IMR-90 (cell line): ENCODE measurements around the gene NUBP1. TPM values are rescaled to one million over a fixed set of nuclear protein-coding genes. Genes with fewer than 3 reads are reported as not detected.

Source experiments
- ATAC-seq: fragments of 200-7000 bp; cut with Tn5 transposase; 2 replicates; pipeline ENCODE4 v1.9.1; 2020; ENCODE audit warnings: low read depth, mild to moderate bottlenecking, moderate library complexity
- BruUV-seq: library from RNA; stranded (reverse); fragments of 400-500 nt; replicated peaks from 2 replicates; lab custom pipeline; 2021; lab: Mats Ljungman, UMichigan
- CTCF ChIA-PET: fragments of 300-600 bp; formaldehyde crosslinking; extraction: SDS; loops from one replicate; lab custom pipeline; 2021; ENCODE audit warnings: antibody characterized with exemption; lab: Yijun Ruan, JAX
- POLR2A ChIA-PET: fragments of 300-600 bp; sonication (Branson Sonifier 250); formaldehyde crosslinking; loops from one replicate; lab custom pipeline; 2022; ENCODE audit warnings: antibody characterized with exemption; ENCODE audit not compliant: unreplicated experiment; lab: Charles Lee
- DNase-seq: peaks from one replicate; pipeline ENCODE4 v3.0.0; 2013
- H2AFZ ChIP-seq: replicated peaks from 2 replicates; pipeline ENCODE3; 2013; ENCODE audit warnings: low read length, mild to moderate bottlenecking; ENCODE audit not compliant: poor library complexity
- H2AK5ac ChIP-seq: 2 replicates; pipeline ENCODE4 v1.6.1; 2013; ENCODE audit warnings: low read depth, low read length, inconsistent platforms
- H2AK9ac ChIP-seq: replicated peaks from 2 replicates; pipeline ENCODE3; 2013; ENCODE audit warnings: mild to moderate bottlenecking, low read depth, low read length, moderate library complexity; ENCODE audit not compliant: poor library complexity
- H2BK120ac ChIP-seq: 2 replicates; pipeline ENCODE4 v1.6.1; 2013; ENCODE audit warnings: low read depth, low read length, inconsistent platforms
- H2BK15ac ChIP-seq: 3 replicates; pipeline ENCODE4 v1.6.1; 2013; ENCODE audit warnings: low read depth, low read length, inconsistent platforms
- H2BK20ac ChIP-seq: 2 replicates; pipeline ENCODE4 v1.6.1; 2013; ENCODE audit warnings: low read depth, mild to moderate bottlenecking, inconsistent platforms, low read length, moderate library complexity
- H2BK5ac ChIP-seq: 2 replicates; pipeline ENCODE4 v1.6.1; 2013; ENCODE audit warnings: mild to moderate bottlenecking, low read depth, low read length, inconsistent platforms; ENCODE audit not compliant: poor library complexity, severe bottlenecking
- H3K14ac ChIP-seq: replicated peaks from 2 replicates; pipeline ENCODE4 v1.6.1; 2013; ENCODE audit warnings: low read depth, low read length, inconsistent platforms
- H3K18ac ChIP-seq: 2 replicates; pipeline ENCODE4 v1.6.1; 2013; ENCODE audit warnings: low read depth, low read length, control low read depth
- H3K23ac ChIP-seq: 2 replicates; pipeline ENCODE4 v1.6.1; 2013; ENCODE audit warnings: low read depth, low read length, inconsistent platforms
- H3K27ac ChIP-seq: 2 replicates; pipeline ENCODE4 v1.5.1; 2013; ENCODE audit warnings: mild to moderate bottlenecking, control low read depth, low read length; ENCODE audit not compliant: insufficient read depth
- H3K27me3 ChIP-seq: 2 replicates; pipeline ENCODE4 v1.6.1; 2013; ENCODE audit warnings: low read length; ENCODE audit not compliant: control insufficient read depth, insufficient read depth
- H3K36me3 ChIP-seq: 2 replicates; pipeline ENCODE4 v1.6.1; 2013; ENCODE audit warnings: low read length, mixed read lengths; ENCODE audit not compliant: control insufficient read depth, insufficient read depth
- H3K4ac ChIP-seq: 2 replicates; pipeline ENCODE4 v1.6.1; 2013; ENCODE audit warnings: low read depth, low read length, inconsistent platforms
- H3K4me1 ChIP-seq: 2 replicates; pipeline ENCODE4 v1.6.1; 2013; ENCODE audit warnings: low read length, mixed read lengths; ENCODE audit not compliant: control insufficient read depth, insufficient read depth
- H3K4me2 ChIP-seq: 2 replicates; pipeline ENCODE4 v1.6.1; 2013; ENCODE audit warnings: low read depth, mild to moderate bottlenecking, control low read depth, low read length, moderate library complexity
- H3K4me3 ChIP-seq: 2 replicates; pipeline ENCODE4 v1.5.1; 2013; ENCODE audit warnings: low read depth, mild to moderate bottlenecking, control low read depth, low read length, moderate library complexity; ENCODE audit not compliant: insufficient read depth
- H3K56ac ChIP-seq: 2 replicates; pipeline ENCODE4 v1.6.1; 2013; ENCODE audit warnings: low read length, inconsistent platforms; ENCODE audit not compliant: insufficient read depth; ENCODE audit errors: extremely low read depth
- H3K79me1 ChIP-seq, 2 experiments: 2 replicates each; pipeline ENCODE4 v1.6.1; 2013; ENCODE audit warnings: low read length in 2 of 2, inconsistent platforms in 1 of 2, low read depth in 1 of 2
- H3K9ac ChIP-seq: 2 replicates; pipeline ENCODE4 v1.6.1; 2013; ENCODE audit warnings: low read depth, low read length, control low read depth
- H3K9me1 ChIP-seq: 2 replicates; pipeline ENCODE4 v1.6.1; 2013; ENCODE audit warnings: low read length, inconsistent platforms; ENCODE audit not compliant: insufficient read depth
- H3K9me3 ChIP-seq: 2 replicates; pipeline ENCODE4 v1.6.1; 2013; ENCODE audit warnings: low read length; ENCODE audit not compliant: control insufficient read depth, insufficient read depth
- H4K20me1 ChIP-seq: 2 replicates; pipeline ENCODE4 v1.6.1; 2013; ENCODE audit warnings: low read length, inconsistent platforms; ENCODE audit not compliant: insufficient read depth
- H4K5ac ChIP-seq: 2 replicates; pipeline ENCODE4 v1.6.1; 2013; ENCODE audit warnings: mild to moderate bottlenecking, low read depth, low read length, control low read depth
- H4K8ac ChIP-seq, 2 experiments: 2 replicates each; pipeline ENCODE4 v1.6.1; 2013; ENCODE audit warnings: low read depth in 2 of 2, low read length in 2 of 2, control low read depth in 1 of 2, inconsistent platforms in 1 of 2
- H4K91ac ChIP-seq: 2 replicates; pipeline ENCODE4 v1.6.1; 2013; ENCODE audit warnings: low read depth, low read length, inconsistent platforms; ENCODE audit not compliant: insufficient read depth
- BHLHE40 ChIP-seq: fragments of 150-350 bp; IDR thresholded peaks from 2 replicates; pipeline ENCODE4 v1.6.1; 2016; ENCODE audit warnings: mild to moderate bottlenecking, low read depth, low read length
- FOS ChIP-seq: fragments of 150-350 bp; IDR thresholded peaks from 2 replicates; pipeline ENCODE4 v1.6.1; 2016; ENCODE audit warnings: low read depth, low read length
- WGBS, 2 experiments: methylation state at CpG; one replicate each; pipeline versions ENCODE4 v1.1.5 to v1.1.7; 2013; ENCODE audit warnings: missing lambda C conversion rate in 2 of 2; ENCODE audit not compliant: insufficient read length in 1 of 2; ENCODE audit errors: extremely low coverage in 2 of 2; 5-methylcytosine and 5-hydroxymethylcytosine counted together
- dilution Hi-C: fragments of 300-500 bp; cut with HindIII; formaldehyde crosslinking; loops from one replicate; pipeline ENCODE4 v1.14.3; 2018; ENCODE audit warnings: low sequenced_read_pairs; ENCODE audit not compliant: unreplicated experiment
- in situ Hi-C: fragments of 300-500 bp; cut with MboI; formaldehyde crosslinking; loops from 3 replicates; pipeline ENCODE4 v1.14.3; 2019; ENCODE audit warnings: low sequenced_read_pairs, inconsistent platforms, mixed read lengths
- intact Hi-C: fragments of 100-400 bp; cut with micrococcal nuclease; formaldehyde crosslinking; loops from 2 replicates; pipeline ENCODE4 v1.10.0; 2022
- polyA plus RNA-seq, 3 experiments: library from polyadenylated mRNA; depleted of rRNA; stranded (reverse); fragments of >200 nt; gene quantifications; 2 replicates each; pipeline ENCODE4 v1.2.3, GENCODE V29; 2012; ENCODE audit warnings: low replicate concordance in 1 of 3
- total RNA-seq: library from RNA; depleted of rRNA; stranded (reverse); fragments of >200 nt; gene quantifications from 2 replicates; pipeline ENCODE4 v1.2.3, GENCODE V29; 2012

NUBP1 gene
- total and polyA plus RNA-seq, 2 of the 4 experiments (the other 2 are of a cell fraction): 28.0 to 31.5 TPM

GRCh38 chr16:10751291-10751697 lies 7.7 kb downstream of the NUBP1 start:
- Histone ChIP-seq H2AK9ac (no peak overlapping the region), H4K91ac (no peak overlapping the region), H2AK5ac (no peak overlapping the region), H3K56ac (no peak overlapping the region), H3K79me1 (no peaks in the 10 kb centered on the region), H4K8ac (no peak overlapping the region), H3K4me2 (no peak overlapping the region), H3K4me1 (peaks cover 11% of the 10 kb centered on the region), H3K23ac (no peak overlapping the region), H3K4ac (no peak overlapping the region), H3K27ac (no peak overlapping the region), H3K27me3 (no peaks in the 10 kb centered on the region), H3K4me3 (no peak overlapping the region), H3K9ac (no peak overlapping the region), H2AFZ (no peak overlapping the region), H3K18ac (no peak overlapping the region), H4K20me1 (no peaks in the 10 kb centered on the region), H3K9me3 (no peaks in the 10 kb centered on the region), H4K5ac (no peak overlapping the region), H3K36me3 (no peaks in the 10 kb centered on the region; the same call in 1 of the 2 replicates), H3K9me1 (peaks cover 17% of the 10 kb centered on the region; the same call in 1 of the 2 replicates), H2BK20ac (no peak overlapping the region), H2BK5ac (no peak overlapping the region), H2BK15ac (no peak overlapping the region), H2BK120ac (no peak overlapping the region), H3K14ac (no peak overlapping the region)
- POLR2A ChIA-PET: no interaction called here
- BruUV-seq: no TSS peak
- CTCF ChIA-PET: no interaction called here
- ATAC-seq (no peak), DNase-seq (no peak)
- TF ChIP-seq BHLHE40 (no peak), FOS (no peak)
- 87% methylated on average over 10 of the region's 13 CpGs; no CpG with 5 or more reads in 1 of the 2 experiments for WGBS, 2 experiments
- intact Hi-C loops (no loop called here), in situ Hi-C loops (loop anchor here (5.0 kb wide), 1 partner anchor 161 kb away; no protein-coding TSS in a partner anchor), dilution Hi-C loops (no loop called here)
